Neural cell (in vitro differentiated cells): ENCODE measurements around the gene SMIM14. TPM values are rescaled to one million over a fixed set of nuclear protein-coding genes. Genes with fewer than 3 reads are reported as not detected.

Experiments used
- H2AFZ ChIP-seq: fragments of 200-600, 300-800 bp; sonication (generic), shearing (Covaris generic); 2 replicates; pipeline ENCODE4 v1.6.0; 2014; ENCODE audit warnings: low read depth, mild to moderate bottlenecking, antibody characterized with exemption, low read length, moderate library complexity
- H3F3A ChIP-seq: fragments of 200-600 bp; shearing (Covaris generic); 2 replicates; pipeline ENCODE4 v1.6.1; 2016; ENCODE audit warnings: mild to moderate bottlenecking, moderate library complexity, mixed read lengths, antibody characterized with exemption, low read length; ENCODE audit not compliant: insufficient read depth, poor library complexity, severe bottlenecking
- H3K27ac ChIP-seq: fragments of 200-600, 300-800 bp; sonication (generic), shearing (Covaris generic); 2 replicates; pipeline ENCODE4 v1.5.1; 2014; ENCODE audit warnings: mild to moderate bottlenecking, low read length, moderate library complexity
- H3K27me3 ChIP-seq: fragments of 300-800, 200-600 bp; sonication (generic), shearing (Covaris generic); 2 replicates; pipeline ENCODE4 v1.6.0; 2014; ENCODE audit warnings: mild to moderate bottlenecking, low read depth, low read length, moderate library complexity; ENCODE audit not compliant: insufficient read depth
- H3K36me3 ChIP-seq: fragments of 300-800, 200-600 bp; sonication (generic), shearing (Covaris generic); 2 replicates; pipeline ENCODE4 v1.5.1; 2014; ENCODE audit warnings: mild to moderate bottlenecking, antibody characterized with exemption, low read length, moderate library complexity; ENCODE audit not compliant: insufficient read depth
- H3K4me2 ChIP-seq: fragments of 300-800, 200-600 bp; sonication (generic), shearing (Covaris generic); 2 replicates; pipeline ENCODE4 v1.6.0; 2014; ENCODE audit warnings: mild to moderate bottlenecking, low read length
- H3K4me3 ChIP-seq: fragments of 300-800, 200-600 bp; sonication (generic), shearing (Covaris generic); 2 replicates; pipeline ENCODE4 v1.5.1; 2014; ENCODE audit warnings: mild to moderate bottlenecking, low read length, moderate library complexity
- H3K79me2 ChIP-seq: fragments of 200-600 bp; shearing (Covaris generic); replicated peaks from 2 replicates; pipeline ENCODE4 v1.6.0; 2014; ENCODE audit warnings: mild to moderate bottlenecking, low read length, moderate library complexity; ENCODE audit not compliant: insufficient read depth
- H3K9ac ChIP-seq: fragments of 300-800, 200-600 bp; sonication (generic), shearing (Covaris generic); 2 replicates; pipeline ENCODE4 v1.6.1; 2016; ENCODE audit warnings: mild to moderate bottlenecking, low read length, mixed read lengths
- H3K9me2 ChIP-seq: fragments of 200-600 bp; shearing (Covaris generic); 2 replicates; pipeline ENCODE4 v1.6.1; 2016; ENCODE audit warnings: mild to moderate bottlenecking, low read length, mixed read lengths; ENCODE audit not compliant: insufficient read depth
- H3K9me3 ChIP-seq: fragments of 200-600, 300-800 bp; sonication (generic), shearing (Covaris generic); 2 replicates; pipeline ENCODE4 v1.6.1; 2016; ENCODE audit warnings: mild to moderate bottlenecking, mixed run types, low read length, moderate library complexity, mixed read lengths
- H4K20me1 ChIP-seq: fragments of 200-600 bp; shearing (Covaris generic); 2 replicates; pipeline ENCODE4 v1.6.1; 2016; ENCODE audit warnings: mild to moderate bottlenecking, mixed run types; ENCODE audit not compliant: insufficient read depth
- EP300 ChIP-seq: fragments of 450-650 bp; conservative IDR thresholded peaks from 2 replicates; pipeline ENCODE4 v1.6.1; 2014; ENCODE audit warnings: antibody characterized with exemption, mild to moderate bottlenecking, moderate library complexity; ENCODE audit not compliant: poor library complexity, severe bottlenecking
- EZH2 ChIP-seq: fragments of 200-600, 300-800 bp; shearing (Covaris generic), sonication (generic); IDR thresholded peaks from 2 replicates; pipeline ENCODE4 v1.6.1; 2014; ENCODE audit warnings: antibody characterized with exemption, low read length, borderline replicate concordance, mild to moderate bottlenecking; ENCODE audit not compliant: insufficient read depth, poor library complexity, severe bottlenecking
- MXI1 ChIP-seq: fragments of 450-650 bp; conservative IDR thresholded peaks from 2 replicates; pipeline ENCODE4 v1.6.1; 2014; ENCODE audit warnings: antibody characterized with exemption, mild to moderate bottlenecking; ENCODE audit not compliant: poor library complexity, severe bottlenecking
- RAD21 ChIP-seq: fragments of 450-650 bp; conservative IDR thresholded peaks from 2 replicates; pipeline ENCODE4 v1.6.1; 2014; ENCODE audit warnings: antibody characterized with exemption, mild to moderate bottlenecking, moderate library complexity
- SMC3 ChIP-seq: fragments of 450-650 bp; conservative IDR thresholded peaks from 2 replicates; pipeline ENCODE4 v1.6.1; 2014; ENCODE audit warnings: antibody characterized with exemption, mild to moderate bottlenecking, moderate library complexity; ENCODE audit not compliant: poor library complexity
- TAF1 ChIP-seq: IDR thresholded peaks from 2 replicates; pipeline ENCODE4 v1.6.1; 2012; ENCODE audit warnings: low read depth
- polyA plus RNA-seq: library from polyadenylated mRNA; depleted of rRNA; stranded (reverse); fragments of >200 nt; gene quantifications from 2 replicates; pipeline ENCODE4 v1.2.3, GENCODE V29; 2014
- TF ChIP-seq, protein P1 (sequence below): fragments of 450-650 bp; IDR thresholded peaks from 2 replicates; pipeline ENCODE4 v1.5.1; 2014; ENCODE audit warnings: antibody characterized with exemption, mild to moderate bottlenecking, moderate library complexity; ENCODE audit not compliant: poor library complexity, severe bottlenecking
- TF ChIP-seq, protein P2 (sequence below): IDR thresholded peaks from 2 replicates; pipeline ENCODE4 v1.6.1; 2012; ENCODE audit warnings: borderline replicate concordance

The SMIM14 gene
- polyA plus RNA-seq, 1 donor from 2014 or later = 55.6 TPM

DNA sequence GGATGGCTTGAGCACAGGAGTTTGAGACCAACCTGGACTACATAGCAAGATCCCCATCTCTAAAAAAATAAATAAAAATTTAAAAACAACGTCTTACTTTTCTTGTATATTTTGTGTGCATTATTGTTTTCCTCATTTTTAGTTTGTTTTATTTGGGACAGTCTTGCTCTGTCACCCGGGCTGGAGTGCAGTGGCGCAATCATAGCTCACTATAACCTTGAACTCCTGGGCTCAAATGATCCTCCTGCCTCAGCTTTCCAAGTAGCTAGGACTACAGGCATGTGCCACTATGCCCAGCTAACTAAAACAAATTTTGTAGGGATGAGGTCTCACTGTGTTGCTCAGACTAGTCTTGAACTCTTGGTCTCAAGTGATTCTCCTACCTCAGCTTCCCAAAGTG, 9.5 kb upstream of the SMIM14 start:
- no peak overlapping the region for H3K9ac ChIP-seq
- H3F3A ChIP-seq = no peaks in the 10 kb centered on the region
- H3K79me2 ChIP-seq = no peaks in the 10 kb centered on the region
- H4K20me1 ChIP-seq = no peaks in the 10 kb centered on the region
- TF ChIP-seq, protein P1, sequence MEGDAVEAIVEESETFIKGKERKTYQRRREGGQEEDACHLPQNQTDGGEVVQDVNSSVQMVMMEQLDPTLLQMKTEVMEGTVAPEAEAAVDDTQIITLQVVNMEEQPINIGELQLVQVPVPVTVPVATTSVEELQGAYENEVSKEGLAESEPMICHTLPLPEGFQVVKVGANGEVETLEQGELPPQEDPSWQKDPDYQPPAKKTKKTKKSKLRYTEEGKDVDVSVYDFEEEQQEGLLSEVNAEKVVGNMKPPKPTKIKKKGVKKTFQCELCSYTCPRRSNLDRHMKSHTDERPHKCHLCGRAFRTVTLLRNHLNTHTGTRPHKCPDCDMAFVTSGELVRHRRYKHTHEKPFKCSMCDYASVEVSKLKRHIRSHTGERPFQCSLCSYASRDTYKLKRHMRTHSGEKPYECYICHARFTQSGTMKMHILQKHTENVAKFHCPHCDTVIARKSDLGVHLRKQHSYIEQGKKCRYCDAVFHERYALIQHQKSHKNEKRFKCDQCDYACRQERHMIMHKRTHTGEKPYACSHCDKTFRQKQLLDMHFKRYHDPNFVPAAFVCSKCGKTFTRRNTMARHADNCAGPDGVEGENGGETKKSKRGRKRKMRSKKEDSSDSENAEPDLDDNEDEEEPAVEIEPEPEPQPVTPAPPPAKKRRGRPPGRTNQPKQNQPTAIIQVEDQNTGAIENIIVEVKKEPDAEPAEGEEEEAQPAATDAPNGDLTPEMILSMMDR = no peak
- no peaks in the 10 kb centered on the region for H3K27me3 ChIP-seq
- H3K36me3 ChIP-seq = no peaks in the 10 kb centered on the region
- no peak overlapping the region for H3K4me3 ChIP-seq
- no peak overlapping the region for H3K27ac ChIP-seq
- no peaks in the 10 kb centered on the region for H3K9me3 ChIP-seq
- no peak overlapping the region for H3K4me2 ChIP-seq
- H2AFZ ChIP-seq = no peak overlapping the region
- no peaks in the 10 kb centered on the region for H3K9me2 ChIP-seq

DNA sequence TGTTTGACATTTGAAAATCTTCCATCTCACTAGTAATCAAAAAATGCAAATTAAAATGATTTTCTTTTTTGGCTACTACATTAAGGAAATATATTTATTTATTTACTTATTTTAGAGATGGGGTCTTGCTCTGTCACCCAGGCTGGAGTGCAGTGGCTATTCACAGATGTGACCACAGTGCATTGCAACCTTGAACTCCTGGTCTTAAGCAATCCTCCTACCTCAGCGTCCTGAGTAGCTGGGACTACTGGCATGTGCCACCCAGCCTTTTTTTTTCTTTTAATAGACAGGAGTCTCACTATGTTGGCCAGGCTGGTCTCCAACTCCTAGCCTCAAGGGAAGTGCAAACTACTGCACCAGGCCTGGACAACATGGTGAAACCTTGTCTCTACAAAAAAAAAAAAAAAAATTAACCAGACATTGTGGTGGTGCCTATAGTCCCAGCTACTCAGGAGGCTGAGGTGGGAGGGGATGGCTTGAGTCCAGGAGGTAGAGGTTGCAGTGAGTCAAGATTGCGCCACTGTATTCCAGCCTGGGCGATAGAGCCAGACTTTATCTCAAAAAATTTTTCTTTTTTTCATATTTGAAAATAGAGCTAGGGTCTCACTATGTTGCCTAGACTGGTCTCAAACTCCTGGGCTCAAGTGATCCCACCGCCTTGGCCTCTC, 4.4 kb upstream of the SMIM14 start:
- no peaks in the 10 kb centered on the region for H3K9me3 ChIP-seq
- H3K27me3 ChIP-seq = no peaks in the 10 kb centered on the region
- no peaks in the 10 kb centered on the region for H3F3A ChIP-seq
- H3K79me2 ChIP-seq = no peaks in the 10 kb centered on the region
- H3K9ac ChIP-seq = no peak overlapping the region
- H2AFZ ChIP-seq = no peak overlapping the region
- no peak overlapping the region for H3K27ac ChIP-seq
- no peaks in the 10 kb centered on the region for H4K20me1 ChIP-seq
- H3K9me2 ChIP-seq = no peaks in the 10 kb centered on the region
- H3K4me2 ChIP-seq = no peak overlapping the region
- H3K36me3 ChIP-seq = no peaks in the 10 kb centered on the region
- no peak overlapping the region for H3K4me3 ChIP-seq
- TF ChIP-seq, protein P1 = no peak
- TF ChIP-seq EZH2 = no peak
- TF ChIP-seq TAF1 = no peak
- no peak for TF ChIP-seq EP300
- no peak for TF ChIP-seq RAD21
- no peak for TF ChIP-seq MXI1
- TF ChIP-seq SMC3 = no peak
- TF ChIP-seq, protein P2, sequence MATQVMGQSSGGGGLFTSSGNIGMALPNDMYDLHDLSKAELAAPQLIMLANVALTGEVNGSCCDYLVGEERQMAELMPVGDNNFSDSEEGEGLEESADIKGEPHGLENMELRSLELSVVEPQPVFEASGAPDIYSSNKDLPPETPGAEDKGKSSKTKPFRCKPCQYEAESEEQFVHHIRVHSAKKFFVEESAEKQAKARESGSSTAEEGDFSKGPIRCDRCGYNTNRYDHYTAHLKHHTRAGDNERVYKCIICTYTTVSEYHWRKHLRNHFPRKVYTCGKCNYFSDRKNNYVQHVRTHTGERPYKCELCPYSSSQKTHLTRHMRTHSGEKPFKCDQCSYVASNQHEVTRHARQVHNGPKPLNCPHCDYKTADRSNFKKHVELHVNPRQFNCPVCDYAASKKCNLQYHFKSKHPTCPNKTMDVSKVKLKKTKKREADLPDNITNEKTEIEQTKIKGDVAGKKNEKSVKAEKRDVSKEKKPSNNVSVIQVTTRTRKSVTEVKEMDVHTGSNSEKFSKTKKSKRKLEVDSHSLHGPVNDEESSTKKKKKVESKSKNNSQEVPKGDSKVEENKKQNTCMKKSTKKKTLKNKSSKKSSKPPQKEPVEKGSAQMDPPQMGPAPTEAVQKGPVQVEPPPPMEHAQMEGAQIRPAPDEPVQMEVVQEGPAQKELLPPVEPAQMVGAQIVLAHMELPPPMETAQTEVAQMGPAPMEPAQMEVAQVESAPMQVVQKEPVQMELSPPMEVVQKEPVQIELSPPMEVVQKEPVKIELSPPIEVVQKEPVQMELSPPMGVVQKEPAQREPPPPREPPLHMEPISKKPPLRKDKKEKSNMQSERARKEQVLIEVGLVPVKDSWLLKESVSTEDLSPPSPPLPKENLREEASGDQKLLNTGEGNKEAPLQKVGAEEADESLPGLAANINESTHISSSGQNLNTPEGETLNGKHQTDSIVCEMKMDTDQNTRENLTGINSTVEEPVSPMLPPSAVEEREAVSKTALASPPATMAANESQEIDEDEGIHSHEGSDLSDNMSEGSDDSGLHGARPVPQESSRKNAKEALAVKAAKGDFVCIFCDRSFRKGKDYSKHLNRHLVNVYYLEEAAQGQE = no peak
